Tibial artery (tissue), 4 donors: Measurements from ENCODE around the gene MTERF2.
"Not testable (repeated sequence)": the region's sequence is repeated elsewhere in the genome, so short reads cannot be mapped to it uniquely, and the experiment has no call there.

ENCODE experiments used
- DNase-seq, 2 donors: peaks; one replicate each; pipeline ENCODE4 v3.0.0-alpha.2; 2019
- H3K27ac ChIP-seq, 2 donors: fragments of 200-600 bp; sonication (generic) in 1 of 2; 1 replicate in 1 of 2; 2 replicates in 1 of 2; pipeline ENCODE4 v1.5.1; 2018 to 2019; ENCODE audit warnings: mild to moderate bottlenecking in 1 of 2
- H3K27me3 ChIP-seq, 2 donors: fragments of 200-600 bp; sonication (generic) in 1 of 2; one replicate each; pipeline versions ENCODE4 v1.5.1 to v1.6.0; 2016 to 2019
- H3K36me3 ChIP-seq, 3 donors: fragments of 200-600 bp; sonication (generic) in 2 of 3; one replicate each; pipeline ENCODE4 v1.5.1; 2016 to 2019; ENCODE audit warnings: mild to moderate bottlenecking in 2 of 3
- H3K4me1 ChIP-seq, 4 donors: fragments of 200-600 bp; sonication (generic) in 2 of 4; 1 replicate in 3 of 4; 2 replicates in 1 of 4; pipeline ENCODE4 v1.5.1; 2016 to 2019
- H3K4me3 ChIP-seq, 2 donors: fragments of 200-600 bp; sonication (generic) in 1 of 2; 1 replicate in 1 of 2; 2 replicates in 1 of 2; pipeline ENCODE4 v1.5.1; 2018 to 2019; ENCODE audit warnings: mild to moderate bottlenecking in 2 of 2
- H3K9me3 ChIP-seq, 3 donors: fragments of 200-600 bp; sonication (generic) in 1 of 3; one replicate each; pipeline ENCODE4 v1.5.1; 2016 to 2019
- intact Hi-C: fragments of 100-400 bp; cut with DNase I; formaldehyde crosslinking; loops from one replicate; pipeline ENCODE4 v1.15.0; 2023; ENCODE audit warnings: low total_unique reads
- TF ChIP-seq, protein P1 (sequence below), 2 experiments: fragments of 200-600 bp in 1 of 2; fragments of 450-650 bp in 1 of 2; IDR thresholded peaks; one replicate each; pipeline ENCODE4 v1.5.1; 2017 to 2019; ENCODE audit warnings: antibody characterized with exemption in 2 of 2, mild to moderate bottlenecking in 1 of 2, moderate library complexity in 1 of 2

MTERF2 gene

DNA sequence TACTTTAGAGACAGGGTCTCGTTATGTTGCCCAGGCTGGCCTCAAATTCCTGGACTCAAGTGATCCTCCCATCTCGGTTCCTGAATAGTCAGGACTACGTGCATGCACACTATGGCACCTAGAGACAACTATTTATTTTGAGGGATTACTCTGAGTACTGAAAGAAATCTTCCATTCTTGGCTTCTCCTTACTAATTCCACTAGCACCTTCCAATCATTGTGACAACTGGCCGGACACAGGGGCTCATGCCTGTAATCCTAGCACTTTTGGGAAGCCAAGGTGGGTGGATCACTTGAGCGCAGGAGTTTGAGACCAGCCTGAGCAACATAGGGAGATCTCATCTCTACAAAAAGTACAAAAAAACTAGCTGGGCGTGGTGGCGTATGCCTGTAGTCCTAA is 42.1 kb upstream of the MTERF2 start:
- intact Hi-C loops, result no loop called here
- peaks cover 0 to 56% (median 15%) of the 10 kb centered on the region in 4 donors for H3K4me1 ChIP-seq
- no peak for DNase-seq
- H3K36me3 ChIP-seq, result no peaks in the 10 kb centered on the region
- TF ChIP-seq, protein P1, sequence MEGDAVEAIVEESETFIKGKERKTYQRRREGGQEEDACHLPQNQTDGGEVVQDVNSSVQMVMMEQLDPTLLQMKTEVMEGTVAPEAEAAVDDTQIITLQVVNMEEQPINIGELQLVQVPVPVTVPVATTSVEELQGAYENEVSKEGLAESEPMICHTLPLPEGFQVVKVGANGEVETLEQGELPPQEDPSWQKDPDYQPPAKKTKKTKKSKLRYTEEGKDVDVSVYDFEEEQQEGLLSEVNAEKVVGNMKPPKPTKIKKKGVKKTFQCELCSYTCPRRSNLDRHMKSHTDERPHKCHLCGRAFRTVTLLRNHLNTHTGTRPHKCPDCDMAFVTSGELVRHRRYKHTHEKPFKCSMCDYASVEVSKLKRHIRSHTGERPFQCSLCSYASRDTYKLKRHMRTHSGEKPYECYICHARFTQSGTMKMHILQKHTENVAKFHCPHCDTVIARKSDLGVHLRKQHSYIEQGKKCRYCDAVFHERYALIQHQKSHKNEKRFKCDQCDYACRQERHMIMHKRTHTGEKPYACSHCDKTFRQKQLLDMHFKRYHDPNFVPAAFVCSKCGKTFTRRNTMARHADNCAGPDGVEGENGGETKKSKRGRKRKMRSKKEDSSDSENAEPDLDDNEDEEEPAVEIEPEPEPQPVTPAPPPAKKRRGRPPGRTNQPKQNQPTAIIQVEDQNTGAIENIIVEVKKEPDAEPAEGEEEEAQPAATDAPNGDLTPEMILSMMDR (IDR thresholded peaks at IDR 0.05), result no peak
- no peak overlapping the region for H3K4me3 ChIP-seq
- no peaks in the 10 kb centered on the region for H3K9me3 ChIP-seq
- H3K27me3 ChIP-seq, result no peaks in the 10 kb centered on the region
- H3K27ac ChIP-seq, result peak overlapping the region in 1 of 2 donors; percentile 79

DNA sequence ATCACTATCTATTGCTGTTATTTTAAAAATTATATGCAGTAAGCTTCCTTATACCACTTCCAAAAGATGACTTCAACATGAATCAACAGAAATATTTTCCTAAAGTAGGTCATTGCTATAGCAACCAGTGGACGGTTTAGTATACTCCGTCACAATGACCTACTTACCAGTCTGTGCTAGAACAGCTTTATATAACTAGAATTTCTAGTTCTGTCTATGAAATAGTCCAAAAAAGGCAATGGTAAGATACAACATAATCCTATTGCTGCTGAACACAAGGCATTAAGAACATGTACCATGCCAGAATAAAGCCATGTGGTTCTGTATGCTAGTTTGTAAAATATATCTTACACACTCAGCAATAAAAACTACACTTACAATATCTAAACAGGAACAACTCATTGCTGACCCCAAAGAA is 40.7 kb upstream of the MTERF2 start:
- peak overlapping the region; percentile 78 to 79 for H3K27ac ChIP-seq
- DNase-seq, result no peak
- H3K27me3 ChIP-seq, result no peaks in the 10 kb centered on the region
- H3K4me1 ChIP-seq, result peaks cover 0 to 56% (median 15%) of the 10 kb centered on the region in 4 donors
- no peaks in the 10 kb centered on the region for H3K9me3 ChIP-seq
- no peaks in the 10 kb centered on the region for H3K36me3 ChIP-seq
- TF ChIP-seq, protein P1 (IDR thresholded peaks at IDR 0.05), result no peak
- intact Hi-C loops, result no loop called here
- H3K4me3 ChIP-seq, result no peak overlapping the region

DNA sequence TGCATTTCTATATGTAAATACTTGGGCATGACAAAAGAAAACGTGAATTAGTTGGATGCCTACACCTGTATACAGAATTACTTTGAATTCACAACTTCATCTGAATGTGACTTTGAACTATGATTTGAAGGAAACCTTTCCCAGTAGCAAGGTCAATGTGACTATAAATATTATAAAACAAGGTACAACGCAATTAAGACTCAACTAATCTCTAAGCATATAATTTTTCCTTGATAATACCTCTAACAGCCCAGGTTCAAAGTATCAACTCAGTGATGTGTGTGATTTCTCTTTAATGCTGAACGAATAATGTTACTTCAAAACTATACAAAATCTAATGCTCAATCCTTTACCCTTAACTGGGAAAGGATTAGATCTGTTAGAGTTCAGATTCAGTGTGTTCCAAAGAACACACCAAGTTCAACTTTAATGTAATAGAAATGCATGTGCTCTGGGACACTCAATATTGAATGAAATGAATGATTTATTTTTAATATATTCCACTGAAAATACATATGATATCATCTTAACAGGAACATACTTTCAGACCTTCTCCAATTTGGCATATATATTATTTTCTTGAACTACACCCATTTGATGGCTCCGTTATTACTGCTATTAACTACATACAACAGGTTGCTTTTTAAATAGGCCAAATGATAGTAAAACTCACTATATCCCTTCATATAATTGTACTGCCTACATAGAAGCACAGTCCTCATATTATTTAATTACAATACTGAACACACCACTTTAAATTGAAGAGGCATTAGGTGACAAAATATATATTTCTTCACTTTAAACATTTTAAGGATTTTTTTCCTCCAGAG is 40.1 kb upstream of the MTERF2 start:
- H3K27ac ChIP-seq, result peak overlapping the region; percentile 78 to 79
- intact Hi-C loops, result no loop called here
- H3K36me3 ChIP-seq, result no peaks in the 10 kb centered on the region
- TF ChIP-seq, protein P1 (IDR thresholded peaks at IDR 0.05), result no peak
- H3K4me3 ChIP-seq, result no peak overlapping the region
- H3K27me3 ChIP-seq, result no peaks in the 10 kb centered on the region
- H3K4me1 ChIP-seq, result peaks cover 0 to 56% (median 15%) of the 10 kb centered on the region in 4 donors
- DNase-seq, result no peak
- no peaks in the 10 kb centered on the region for H3K9me3 ChIP-seq

DNA sequence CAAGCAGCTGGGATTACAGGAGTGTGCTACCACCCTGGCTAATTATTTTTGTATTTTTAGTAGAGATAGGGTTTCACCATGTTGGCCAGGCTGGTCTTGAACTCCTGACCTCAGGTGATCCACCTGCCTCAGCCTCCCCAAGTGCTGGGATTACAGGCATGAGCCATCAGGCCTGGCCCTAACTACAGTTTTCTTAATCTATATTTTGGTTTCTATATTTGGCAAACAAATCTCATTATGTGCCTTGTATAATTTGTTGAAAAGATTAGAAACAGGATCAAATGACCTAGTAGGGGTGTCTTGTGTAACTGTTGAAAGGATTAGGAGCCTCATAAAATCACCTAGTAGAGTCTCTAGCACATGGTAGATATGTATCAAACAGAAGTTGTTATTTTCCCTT is 39.4 kb upstream of the MTERF2 start:
- intact Hi-C loops, result not testable (repeated sequence)

DNA sequence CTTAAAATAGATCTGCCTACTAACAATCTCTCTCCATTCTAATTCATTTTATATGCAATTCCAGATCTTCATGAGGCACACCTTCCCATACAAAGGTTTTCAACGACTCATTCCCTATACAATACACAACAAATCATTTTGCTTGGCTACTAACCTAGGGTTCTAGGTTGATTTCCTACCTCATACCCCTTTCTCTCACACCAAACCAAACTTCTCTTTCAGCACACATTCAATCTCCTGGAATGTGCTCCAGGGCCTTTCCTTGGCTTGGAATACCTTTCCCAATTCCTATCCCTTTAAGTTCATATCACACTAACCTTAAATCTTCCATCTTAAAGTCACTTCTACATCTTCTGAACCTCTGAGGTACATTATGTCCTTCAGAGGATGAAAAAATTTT is 38.7 kb upstream of the MTERF2 start:
- DNase-seq, result no peak
- Histone ChIP-seq H3K36me3 (peaks cover under 1 to 6% (median 6%) of the 10 kb centered on the region in 3 donors), H3K4me3 (no peak overlapping the region), H3K4me1 (peaks cover 0 to 47% (median 11%) of the 10 kb centered on the region in 4 donors), H3K27ac (peak overlapping the region in 1 of 2 donors; percentile 29), H3K27me3 (no peaks in the 10 kb centered on the region), H3K9me3 (no peaks in the 10 kb centered on the region)
- TF ChIP-seq, protein P1 (IDR thresholded peaks at IDR 0.05), result no peak
- intact Hi-C loops, result no loop called here

More for the DNA sequence above, 39.4 kb upstream of the MTERF2 start:
- DNase-seq, H3K36me3 ChIP-seq, H3K4me3 ChIP-seq, H3K9me3 ChIP-seq, H3K27me3 ChIP-seq: not testable (repeated sequence)
- peaks cover 0 to 54% (median 13%) of the 10 kb centered on the region in 4 donors for H3K4me1 ChIP-seq
- H3K27ac ChIP-seq, result peak overlapping the region; percentile 78 to 79

DNA sequence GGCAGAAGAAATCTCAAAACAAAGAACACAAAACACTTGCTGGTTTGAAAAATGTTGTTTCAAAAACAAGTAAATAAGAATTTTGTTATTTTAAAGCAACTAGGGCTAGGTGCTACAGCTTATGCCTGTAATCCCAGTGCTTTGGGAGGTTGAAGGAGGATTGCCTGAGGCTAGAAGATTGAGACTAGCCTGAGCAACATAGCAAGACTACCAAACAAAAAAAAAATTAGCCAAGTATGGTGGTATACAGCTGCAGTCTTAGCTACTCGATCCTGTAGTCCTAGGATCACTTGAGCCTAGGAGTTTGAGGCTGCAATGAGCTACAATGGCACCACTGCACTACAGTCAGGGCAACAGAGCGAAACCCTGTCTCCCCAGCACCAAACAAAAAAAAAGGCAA is 32.6 kb upstream of the MTERF2 start:
- no peak for DNase-seq
- Histone ChIP-seq H3K4me1 (no peaks in the 10 kb centered on the region), H3K4me3 (no peak overlapping the region), H3K36me3 (peaks cover 14 to 18% (median 16%) of the 10 kb centered on the region in 3 donors), H3K9me3 (no peaks in the 10 kb centered on the region), H3K27ac (no peak overlapping the region), H3K27me3 (no peaks in the 10 kb centered on the region)
- intact Hi-C loops, result no loop called here
- TF ChIP-seq, protein P1 (IDR thresholded peaks at IDR 0.05), result no peak
